Measurements from ENCODE around the gene ITGB3.

ITGB3 gene

GRCh38 chr17:47205419-47205963, 48.1 kb upstream of the ITGB3 start:
- Histone ChIP-seq H3K18ac (ENCODE audit: low read length) (no peak overlapping the region), H3K27me3 (ENCODE audit: control insufficient read depth in 3 of 3, insufficient read depth in 3 of 3, low read depth in 1 of 3, low read length in 3 of 3) (peaks cover 0 to 22% (median 0%) of the 10 kb centered on the region in 3 experiments), H3K36me3 (replicated peaks in 1 of 2; ENCODE audit: control insufficient read depth in 2 of 2, insufficient read depth in 2 of 2, low read length in 2 of 2) (no peaks in the 10 kb centered on the region), H3K4ac (ENCODE audit: low read length) (no peak overlapping the region), H2AK5ac (ENCODE audit: low read depth, low read length) (no peak overlapping the region), H2BK15ac (ENCODE audit: low read length) (no peak overlapping the region), H3K9me3 (replicated peaks in 1 of 2; ENCODE audit: control insufficient read depth in 2 of 2, insufficient read depth in 1 of 2, low read depth in 1 of 2, low read length in 2 of 2) (no peaks in the 10 kb centered on the region), H3K27ac (replicated peaks; ENCODE audit: low read length) (no peak overlapping the region), H3K4me2 (ENCODE audit: insufficient read depth, low read length, poor library complexity, severe bottlenecking) (no peak overlapping the region), H3K9ac (ENCODE audit: low read depth, low read length, poor library complexity) (no peak overlapping the region), H2BK120ac (ENCODE audit: low read depth, low read length) (no peak overlapping the region), H2AFZ (ENCODE audit: low read length) (peak overlapping the region; percentile 45), H2BK12ac (ENCODE audit: low read length) (no peak overlapping the region), H3K14ac (ENCODE audit: low read length) (no peak overlapping the region), H3K23ac (ENCODE audit: low read depth, low read length, poor library complexity) (no peak overlapping the region), H3K79me1 (ENCODE audit: low read depth, low read length) (no peaks in the 10 kb centered on the region), H4K8ac (ENCODE audit: low read depth, low read length) (no peak overlapping the region), H3K4me1 (ENCODE audit: control insufficient read depth in 2 of 2, insufficient read depth in 1 of 2, low read depth in 1 of 2, low read length in 2 of 2) (peaks cover 7 to 13% of the 10 kb centered on the region in 2 donors), H4K91ac (ENCODE audit: low read depth, low read length, poor library complexity) (no peak overlapping the region), H3K4me3 (ENCODE audit: low read length in 2 of 2) (no peak overlapping the region), H2BK5ac (ENCODE audit: low read length) (no peak overlapping the region)
- no CpG with 5 or more reads among the region's 9 CpGs for WGBS, 2 donors (ENCODE audit: extremely low coverage in 2 of 2, insufficient read length in 2 of 2, insufficient replicate concordance in 1 of 2)
- no peak for DNase-seq (ENCODE audit: low spot score)

- H3K4me3 ChIP-seq (ENCODE audit: low read length in 2 of 2), result no peak overlapping the region
- no peak overlapping the region for H3K4ac ChIP-seq (ENCODE audit: low read length)
- no peak overlapping the region for H2BK120ac ChIP-seq (ENCODE audit: low read depth, low read length)
- peaks cover 8 to 15% of the 10 kb centered on the region in 2 donors for H3K4me1 ChIP-seq (ENCODE audit: control insufficient read depth in 2 of 2, insufficient read depth in 1 of 2, low read depth in 1 of 2, low read length in 2 of 2)
- no peaks in the 10 kb centered on the region for H3K79me1 ChIP-seq (ENCODE audit: low read depth, low read length)
- no peak overlapping the region for H3K14ac ChIP-seq (ENCODE audit: low read length)
- no peaks in the 10 kb centered on the region for H3K9me3 ChIP-seq (replicated peaks in 1 of 2; ENCODE audit: control insufficient read depth in 2 of 2, insufficient read depth in 1 of 2, low read depth in 1 of 2, low read length in 2 of 2)
- H3K27me3 ChIP-seq (ENCODE audit: control insufficient read depth in 3 of 3, insufficient read depth in 3 of 3, low read depth in 1 of 3, low read length in 3 of 3), result peaks cover 0 to 22% (median 0%) of the 10 kb centered on the region in 3 experiments
- no CpG with 5 or more reads among the region's 8 CpGs for WGBS, 2 donors (ENCODE audit: extremely low coverage in 2 of 2, insufficient read length in 2 of 2, insufficient replicate concordance in 1 of 2)
- no peak overlapping the region for H2BK15ac ChIP-seq (ENCODE audit: low read length)
- no peak for DNase-seq (ENCODE audit: low spot score)
- no peak overlapping the region for H4K8ac ChIP-seq (ENCODE audit: low read depth, low read length)
- no peak overlapping the region for H3K27ac ChIP-seq (replicated peaks; ENCODE audit: low read length)
- no peak overlapping the region for H2AFZ ChIP-seq (ENCODE audit: low read length)
- H2BK12ac ChIP-seq (ENCODE audit: low read length), result no peak overlapping the region
- H2BK5ac ChIP-seq (ENCODE audit: low read length), result no peak overlapping the region
- no peak overlapping the region for H3K4me2 ChIP-seq (ENCODE audit: insufficient read depth, low read length, poor library complexity, severe bottlenecking)
- no peak overlapping the region for H3K23ac ChIP-seq (ENCODE audit: low read depth, low read length, poor library complexity)
- H3K36me3 ChIP-seq (replicated peaks in 1 of 2; ENCODE audit: control insufficient read depth in 2 of 2, insufficient read depth in 2 of 2, low read length in 2 of 2), result no peaks in the 10 kb centered on the region
- no peak overlapping the region for H3K9ac ChIP-seq (ENCODE audit: low read depth, low read length, poor library complexity)
- H4K91ac ChIP-seq (ENCODE audit: low read depth, low read length, poor library complexity), result no peak overlapping the region
- no peak overlapping the region for H2AK5ac ChIP-seq (ENCODE audit: low read depth, low read length)
- no peak overlapping the region for H3K18ac ChIP-seq (ENCODE audit: low read length)
Observed at GRCh38 chr17:47207143-47208067, 46.2 kb upstream of the ITGB3 start.

GRCh38 chr17:47208744-47209488, 44.7 kb upstream of the ITGB3 start, which contains the start of gene MYL4:
MYL4 (plus strand) TSS chr17:47209348; CDS start chr17:47209423, 75 bp downstream.
- no peak within 1 kb of the TSS for H3K27ac ChIP-seq (replicated peaks; ENCODE audit: low read length)
- no peak within 1 kb of the TSS for H4K8ac ChIP-seq (ENCODE audit: low read depth, low read length)
- no peak within 1 kb of the TSS for H3K4me2 ChIP-seq (ENCODE audit: insufficient read depth, low read length, poor library complexity, severe bottlenecking)
- no peak within 1 kb of the TSS for H3K23ac ChIP-seq (ENCODE audit: low read depth, low read length, poor library complexity)
- no peak within 1 kb of the TSS for H3K4me3 ChIP-seq (ENCODE audit: low read length in 2 of 2)
- H2BK12ac ChIP-seq (ENCODE audit: low read length), result no peak within 1 kb of the TSS
- peaks cover 0 to 31% (median 0%) of the 10 kb centered on the region in 3 experiments for H3K27me3 ChIP-seq (ENCODE audit: control insufficient read depth in 3 of 3, insufficient read depth in 3 of 3, low read depth in 1 of 3, low read length in 3 of 3)
- H3K9me3 ChIP-seq (replicated peaks in 1 of 2; ENCODE audit: control insufficient read depth in 2 of 2, insufficient read depth in 1 of 2, low read depth in 1 of 2, low read length in 2 of 2), result no peaks in the 10 kb centered on the region
- peak within 1 kb of the TSS; percentile 18 for H2AFZ ChIP-seq (ENCODE audit: low read length)
- H3K79me1 ChIP-seq (ENCODE audit: low read depth, low read length), result no peaks in the 10 kb centered on the region
- H3K4me1 ChIP-seq (ENCODE audit: control insufficient read depth in 2 of 2, insufficient read depth in 1 of 2, low read depth in 1 of 2, low read length in 2 of 2), result peaks cover 8 to 17% of the 10 kb centered on the region in 2 donors
- H3K4ac ChIP-seq (ENCODE audit: low read length), result no peak within 1 kb of the TSS
- H2BK5ac ChIP-seq (ENCODE audit: low read length), result no peak within 1 kb of the TSS
- no peaks in the 10 kb centered on the region for H3K36me3 ChIP-seq (replicated peaks in 1 of 2; ENCODE audit: control insufficient read depth in 2 of 2, insufficient read depth in 2 of 2, low read length in 2 of 2)
- H3K18ac ChIP-seq (ENCODE audit: low read length), result peak within 1 kb of the TSS; percentile 78
- no CpG with 5 or more reads among the region's 6 CpGs for WGBS, 2 donors (ENCODE audit: extremely low coverage in 2 of 2, insufficient read length in 2 of 2, insufficient replicate concordance in 1 of 2)
- H3K14ac ChIP-seq (ENCODE audit: low read length), result peak within 1 kb of the TSS; percentile 47
- DNase-seq (ENCODE audit: low spot score), result no peak
- no peak within 1 kb of the TSS for H4K91ac ChIP-seq (ENCODE audit: low read depth, low read length, poor library complexity)
- H2AK5ac ChIP-seq (ENCODE audit: low read depth, low read length), result no peak within 1 kb of the TSS
- H3K9ac ChIP-seq (ENCODE audit: low read depth, low read length, poor library complexity), result no peak within 1 kb of the TSS
- peak within 1 kb of the TSS; percentile 6 for H2BK15ac ChIP-seq (ENCODE audit: low read length)
- peak within 1 kb of the TSS; percentile 61 for H2BK120ac ChIP-seq (ENCODE audit: low read depth, low read length)
